ENCODE results near the gene NMT1.

The NMT1 gene

DNA sequence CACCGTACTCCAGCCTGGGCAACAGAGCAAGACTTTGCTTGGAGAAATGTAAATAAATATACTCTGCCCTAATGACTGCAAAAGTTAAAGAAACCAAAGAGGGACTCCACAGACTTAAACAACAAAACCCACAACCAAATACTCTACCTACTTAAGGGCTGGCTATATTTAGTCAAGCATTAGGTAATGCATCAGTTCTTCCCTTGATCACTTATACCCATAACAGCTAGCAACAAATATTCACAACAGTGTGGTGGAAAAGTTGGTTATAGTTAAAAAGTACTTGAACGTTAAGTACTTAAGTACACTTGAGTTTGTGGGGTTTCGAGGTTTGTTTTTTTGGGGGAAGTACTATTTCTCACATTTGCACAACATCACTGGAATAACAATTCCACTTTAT is 95.1 kb downstream of the NMT1 start:
- no peaks in the 10 kb centered on the region for H3K9me2 ChIP-seq (replicated peaks; ENCODE audit: control insufficient read depth, low read length)
- no peak for TF ChIP-seq EZH2phosphoT487 (IDR thresholded peaks at IDR 0.05; ENCODE audit: borderline replicate concordance, low read length)
- TF ChIP-seq, protein P1, sequence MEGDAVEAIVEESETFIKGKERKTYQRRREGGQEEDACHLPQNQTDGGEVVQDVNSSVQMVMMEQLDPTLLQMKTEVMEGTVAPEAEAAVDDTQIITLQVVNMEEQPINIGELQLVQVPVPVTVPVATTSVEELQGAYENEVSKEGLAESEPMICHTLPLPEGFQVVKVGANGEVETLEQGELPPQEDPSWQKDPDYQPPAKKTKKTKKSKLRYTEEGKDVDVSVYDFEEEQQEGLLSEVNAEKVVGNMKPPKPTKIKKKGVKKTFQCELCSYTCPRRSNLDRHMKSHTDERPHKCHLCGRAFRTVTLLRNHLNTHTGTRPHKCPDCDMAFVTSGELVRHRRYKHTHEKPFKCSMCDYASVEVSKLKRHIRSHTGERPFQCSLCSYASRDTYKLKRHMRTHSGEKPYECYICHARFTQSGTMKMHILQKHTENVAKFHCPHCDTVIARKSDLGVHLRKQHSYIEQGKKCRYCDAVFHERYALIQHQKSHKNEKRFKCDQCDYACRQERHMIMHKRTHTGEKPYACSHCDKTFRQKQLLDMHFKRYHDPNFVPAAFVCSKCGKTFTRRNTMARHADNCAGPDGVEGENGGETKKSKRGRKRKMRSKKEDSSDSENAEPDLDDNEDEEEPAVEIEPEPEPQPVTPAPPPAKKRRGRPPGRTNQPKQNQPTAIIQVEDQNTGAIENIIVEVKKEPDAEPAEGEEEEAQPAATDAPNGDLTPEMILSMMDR (IDR thresholded peaks at IDR 0.05; ENCODE audit: low read depth, low read length, poor library complexity, severe bottlenecking): no peak
- H3K4me2 ChIP-seq (ENCODE audit: low read length): no peak overlapping the region
- no peak overlapping the region for H3K27ac ChIP-seq (ENCODE audit: low read depth, low read length)
- H3K79me2 ChIP-seq (ENCODE audit: control insufficient read depth, low read length): peaks cover 34% of the 10 kb centered on the region
- no peak overlapping the region for H3K4me3 ChIP-seq (ENCODE audit: low read length)
- no peaks in the 10 kb centered on the region for H3K27me3 ChIP-seq (ENCODE audit: control insufficient read depth, low read length)
- H3F3A ChIP-seq (ENCODE audit: control insufficient read depth, insufficient read depth): peaks cover 10% of the 10 kb centered on the region
- peaks cover 2% of the 10 kb centered on the region; the same call in 1 of the 2 replicates for H4K20me1 ChIP-seq (ENCODE audit: control insufficient read depth, insufficient read depth, low read depth, low read length)
- peaks cover 19% of the 10 kb centered on the region for H3K36me3 ChIP-seq (ENCODE audit: control insufficient read depth, low read length)
- H3K4me1 ChIP-seq (ENCODE audit: control insufficient read depth, low read length): peaks cover 14% of the 10 kb centered on the region
- no peaks in the 10 kb centered on the region for H3K9me3 ChIP-seq (ENCODE audit: control insufficient read depth, insufficient read depth, low read length)

Measured in DOHH2 (cell line).